ENCODE data around the gene DNMT3L. TPM values are rescaled to one million over a fixed set of nuclear protein-coding genes. Genes with fewer than 3 reads are reported as not detected.

Gene DNMT3L
- total RNA-seq = not detected in 2 replicates

- Histone ChIP-seq H3K36me3 (ENCODE audit: insufficient read depth, low read length) (no peaks in the 10 kb centered on the region), H3K4me2 (ENCODE audit: insufficient read depth, low read length) (no peak within 1 kb of the TSS), H3K27me3 (ENCODE audit: insufficient read depth, low read length) (peaks cover 2% of the 10 kb centered on the region), H2AFZ (ENCODE audit: low read length) (no peak within 1 kb of the TSS), H4K20me1 (ENCODE audit: insufficient read depth, low read length) (no peaks in the 10 kb centered on the region), H3K79me2 (ENCODE audit: insufficient read depth, low read length) (no peaks in the 10 kb centered on the region), H3K27ac (ENCODE audit: low read depth, low read length) (no peak within 1 kb of the TSS), H3K4me1 (ENCODE audit: insufficient read depth, low read length) (no peaks in the 10 kb centered on the region), H3K4me3 (ENCODE audit: insufficient read depth, low read length) (no peak within 1 kb of the TSS), H3K9me3 (ENCODE audit: low read depth, low read length) (no peaks in the 10 kb centered on the region)
- TF ChIP-seq CTCF (IDR thresholded peaks at IDR 0.05; ENCODE audit: extremely low read depth, low read depth, low read length) = no peak
- peak; percentile 53 for DNase-seq (ENCODE audit: insufficient read length, low spot score, missing footprints)
Measured at GRCh38 chr21:44261675-44262295, at the start of gene DNMT3L. DNMT3L (minus strand) TSS chr21:44261897; CDS start chr21:44261259, 638 bp downstream.

- Histone ChIP-seq H3K27ac (ENCODE audit: low read depth, low read length) (no peak overlapping the region), H3K79me2 (ENCODE audit: insufficient read depth, low read length) (peaks cover 11% of the 10 kb centered on the region), H3K4me2 (ENCODE audit: insufficient read depth, low read length) (no peak overlapping the region), H3K27me3 (ENCODE audit: insufficient read depth, low read length) (no peaks in the 10 kb centered on the region), H3K9me3 (ENCODE audit: low read depth, low read length) (no peaks in the 10 kb centered on the region), H3K36me3 (ENCODE audit: insufficient read depth, low read length) (peaks cover 7% of the 10 kb centered on the region), H2AFZ (ENCODE audit: low read length) (no peak overlapping the region), H3K4me3 (ENCODE audit: insufficient read depth, low read length) (no peak overlapping the region), H4K20me1 (ENCODE audit: insufficient read depth, low read length) (peaks cover 20% of the 10 kb centered on the region), H3K4me1 (ENCODE audit: insufficient read depth, low read length) (no peaks in the 10 kb centered on the region)
- DNase-seq (ENCODE audit: insufficient read length, low spot score, missing footprints) = no peak
- no peak for TF ChIP-seq CTCF (IDR thresholded peaks at IDR 0.05; ENCODE audit: extremely low read depth, low read depth, low read length)
Measured at GRCh38 chr21:44310628-44311507, 49.2 kb upstream of the DNMT3L start.

- no peaks in the 10 kb centered on the region for H3K9me3 ChIP-seq (ENCODE audit: low read depth, low read length)
- H3K4me1 ChIP-seq (ENCODE audit: insufficient read depth, low read length) = no peaks in the 10 kb centered on the region
- no peaks in the 10 kb centered on the region for H3K27me3 ChIP-seq (ENCODE audit: insufficient read depth, low read length)
- no peak overlapping the region for H3K4me2 ChIP-seq (ENCODE audit: insufficient read depth, low read length)
- H3K27ac ChIP-seq (ENCODE audit: low read depth, low read length) = no peak overlapping the region
- DNase-seq (ENCODE audit: insufficient read length, low spot score, missing footprints) = no peak
- H4K20me1 ChIP-seq (ENCODE audit: insufficient read depth, low read length) = peaks cover 45% of the 10 kb centered on the region
- no peak overlapping the region for H3K4me3 ChIP-seq (ENCODE audit: insufficient read depth, low read length)
- peaks cover 38% of the 10 kb centered on the region for H3K79me2 ChIP-seq (ENCODE audit: insufficient read depth, low read length)
- H2AFZ ChIP-seq (ENCODE audit: low read length) = no peak overlapping the region
- H3K36me3 ChIP-seq (ENCODE audit: insufficient read depth, low read length) = peaks cover 7% of the 10 kb centered on the region
- TF ChIP-seq CTCF (IDR thresholded peaks at IDR 0.05; ENCODE audit: extremely low read depth, low read depth, low read length) = no peak
Measured at GRCh38 chr21:44306936-44307704, 45.4 kb upstream of the DNMT3L start.
